NCI-H2196 treated with DMSO at 0.1 percent for 48 hours (cell line): ENCODE data around the gene CPXM2.

Experiments used
- DNase-seq: peaks from one replicate; lab custom pipeline; 2025; ENCODE audit not compliant: unreplicated experiment; lab: John Stamatoyannopoulos, UW

Gene CPXM2

DNA sequence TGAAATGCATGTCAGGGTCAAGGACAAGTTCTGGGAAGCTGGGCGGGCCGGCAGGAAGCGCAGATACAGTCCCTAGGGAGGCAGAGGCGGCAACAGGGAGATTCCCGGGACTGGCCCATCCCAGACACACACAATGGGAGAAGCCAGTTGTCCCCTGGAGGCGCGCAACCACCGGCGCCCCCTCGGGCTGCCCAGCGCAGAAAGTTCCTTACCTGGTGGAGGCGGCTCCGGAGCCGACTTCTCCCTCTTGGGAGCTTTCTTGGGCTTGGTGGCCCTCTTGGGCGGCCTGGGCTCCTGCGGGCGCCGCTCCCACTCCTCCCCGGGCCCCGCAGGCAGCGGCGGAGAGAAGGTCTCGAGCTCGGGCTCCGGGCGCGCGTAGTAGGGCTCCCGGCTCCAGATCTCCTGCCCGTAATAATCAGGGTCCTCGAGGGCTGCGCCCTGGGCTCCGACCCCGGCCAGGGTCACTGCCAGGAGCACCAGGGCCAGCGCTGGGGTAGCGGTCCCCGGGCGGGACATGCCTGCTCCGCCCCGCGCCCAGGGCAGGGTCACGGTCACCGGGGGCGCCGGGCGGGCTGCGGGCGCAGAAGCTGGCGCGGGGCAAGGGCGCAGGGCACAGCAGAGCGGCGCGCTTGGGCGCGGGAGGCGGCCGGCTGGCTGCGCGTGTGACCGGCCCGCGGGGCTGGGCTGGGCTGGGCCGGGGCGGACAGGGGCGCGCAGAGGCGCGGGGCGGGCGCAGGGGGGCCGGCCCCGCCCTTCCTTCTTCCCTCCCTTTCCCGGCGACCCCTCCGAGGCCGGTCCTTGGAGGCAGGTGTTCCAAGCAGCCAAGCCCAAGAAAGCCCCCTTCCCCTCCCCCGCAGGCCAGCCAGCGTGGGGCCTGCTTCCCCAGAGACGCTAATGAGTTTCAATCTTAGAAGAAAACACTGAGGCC lies at the start of gene CPXM2:
Gene CPXM2 (minus strand): TSS at position 664 of the 928 bp plus-strand sequence. CDS start 148 bp downstream, at position 516.
- DNase-seq = no peak

DNA sequence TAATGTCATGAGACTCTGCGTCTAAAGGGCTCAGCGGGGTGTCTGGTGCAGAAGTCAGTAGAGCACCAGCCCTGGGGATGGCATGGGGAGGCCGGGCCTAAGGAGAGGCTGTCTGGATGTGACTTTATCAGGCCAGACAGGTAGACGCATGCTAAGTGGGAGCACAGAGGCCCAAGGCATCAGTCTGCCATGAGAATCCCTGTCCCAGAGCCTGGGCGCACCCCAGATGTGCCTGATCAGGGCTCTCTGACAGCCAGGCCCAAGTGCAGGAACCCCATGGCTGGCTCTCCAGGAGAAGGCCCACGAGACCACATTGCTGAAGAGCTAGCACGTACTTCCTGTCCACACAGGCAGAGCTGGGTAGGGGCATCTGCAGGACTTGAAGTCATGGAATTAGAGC lies 48.0 kb upstream of the CPXM2 start:
- DNase-seq = no peak

DNA sequence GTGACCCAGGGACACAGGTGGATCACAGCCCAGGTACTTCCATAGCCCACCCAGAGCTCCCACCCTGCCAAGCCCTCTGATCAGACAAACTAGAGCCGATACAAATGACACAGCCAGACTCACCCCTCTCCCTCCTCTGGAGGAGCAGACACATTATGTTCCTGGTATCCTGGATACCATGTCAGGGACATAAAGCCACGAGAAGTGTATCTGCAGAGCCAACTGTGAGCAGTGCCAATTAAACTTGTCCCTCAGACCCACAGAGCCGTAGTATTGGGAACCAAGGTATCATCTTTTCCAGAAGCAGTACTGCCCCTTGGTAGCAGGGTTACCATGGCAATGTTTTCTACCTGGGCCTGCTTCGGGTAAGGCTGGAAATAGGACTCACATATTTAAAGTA lies 47.3 kb upstream of the CPXM2 start:
- no peak for DNase-seq

DNA sequence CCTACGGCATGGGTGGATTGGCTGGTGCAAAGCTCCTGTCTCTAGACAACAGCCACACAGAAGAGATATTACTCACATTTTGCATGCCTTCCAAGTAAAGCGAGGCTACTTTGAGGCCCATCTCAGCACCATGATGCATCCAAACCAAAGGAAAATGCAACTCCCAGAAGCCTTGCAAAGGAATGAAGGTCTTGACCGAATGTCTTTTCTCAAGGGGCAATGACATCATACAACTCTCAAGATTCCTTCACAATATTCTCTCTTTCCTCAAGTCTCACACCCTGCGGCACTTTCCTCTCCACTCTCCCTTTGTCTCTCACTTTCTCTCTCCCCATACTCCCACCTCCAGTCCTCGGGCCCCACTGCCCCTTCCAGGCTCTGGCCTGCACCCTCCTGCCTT lies 44.8 kb upstream of the CPXM2 start:
- DNase-seq = no peak

DNA sequence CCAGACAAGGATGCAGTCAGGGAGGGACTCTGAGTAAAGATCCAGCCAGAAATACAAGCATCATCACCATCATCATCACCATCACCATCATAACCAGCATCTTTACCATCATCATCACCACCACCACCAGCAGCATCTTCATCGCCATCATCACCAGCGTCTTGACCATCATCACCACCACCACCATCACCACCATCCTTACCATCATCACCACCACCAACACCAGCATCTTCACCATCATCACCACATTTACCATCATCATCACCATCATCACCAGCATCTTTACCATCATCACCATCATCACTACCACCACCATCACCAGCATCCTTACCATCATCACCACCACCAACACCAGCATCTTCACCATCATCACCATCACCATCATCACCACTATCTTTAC lies 44.1 kb upstream of the CPXM2 start:
- no peak for DNase-seq

DNA sequence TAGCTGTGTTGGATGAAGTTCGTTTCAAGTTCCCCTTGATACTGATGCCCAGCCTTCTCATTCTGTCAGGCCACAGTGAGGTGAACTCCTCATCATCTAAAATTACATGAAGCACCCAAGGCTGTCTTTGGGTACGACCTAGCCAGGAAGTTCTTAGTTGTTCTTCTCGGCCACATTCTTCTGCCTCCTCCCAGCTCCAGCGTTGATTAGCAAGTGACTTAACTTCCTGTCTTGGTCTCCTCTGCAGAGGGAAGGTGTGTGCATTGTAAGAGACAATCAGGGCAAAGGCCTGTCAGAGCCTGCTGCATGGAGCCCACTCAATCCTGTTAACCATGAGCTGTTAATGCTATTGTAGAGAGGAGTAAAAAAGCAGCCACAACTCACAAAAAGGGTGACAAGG lies 43.2 kb upstream of the CPXM2 start:
- DNase-seq = no peak

DNA sequence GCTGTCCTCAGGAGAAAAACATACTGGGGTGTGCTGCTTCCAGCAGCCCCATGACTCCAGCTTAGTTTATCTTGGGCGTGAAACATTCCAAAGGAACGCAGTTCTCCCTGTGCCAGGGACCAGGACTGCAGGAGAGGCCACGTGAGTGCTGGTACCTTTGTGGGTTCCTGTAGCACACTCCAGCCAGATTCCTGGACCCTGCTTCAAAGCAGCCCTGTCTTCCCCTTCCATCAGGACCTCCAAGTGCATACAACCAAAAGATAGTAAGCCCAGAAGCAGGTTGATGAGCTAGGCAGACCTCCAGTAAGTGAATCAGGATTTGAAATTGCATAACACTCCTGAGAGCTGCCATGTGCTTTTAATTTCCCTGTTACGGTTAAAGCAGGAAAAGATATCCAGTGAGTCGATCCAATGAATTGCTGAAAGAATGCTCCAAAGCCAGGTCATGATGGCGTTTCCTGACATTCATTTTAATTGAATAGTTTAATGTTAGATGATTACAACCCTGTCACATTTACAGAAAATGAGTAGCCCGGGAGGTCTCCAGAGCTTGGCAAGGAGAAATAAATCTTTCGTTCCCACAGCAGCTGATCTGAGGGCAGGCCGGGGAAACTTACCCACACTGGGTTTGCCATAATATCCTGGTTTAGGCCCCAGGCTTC lies 38.9 kb upstream of the CPXM2 start:
- no peak for DNase-seq

DNA sequence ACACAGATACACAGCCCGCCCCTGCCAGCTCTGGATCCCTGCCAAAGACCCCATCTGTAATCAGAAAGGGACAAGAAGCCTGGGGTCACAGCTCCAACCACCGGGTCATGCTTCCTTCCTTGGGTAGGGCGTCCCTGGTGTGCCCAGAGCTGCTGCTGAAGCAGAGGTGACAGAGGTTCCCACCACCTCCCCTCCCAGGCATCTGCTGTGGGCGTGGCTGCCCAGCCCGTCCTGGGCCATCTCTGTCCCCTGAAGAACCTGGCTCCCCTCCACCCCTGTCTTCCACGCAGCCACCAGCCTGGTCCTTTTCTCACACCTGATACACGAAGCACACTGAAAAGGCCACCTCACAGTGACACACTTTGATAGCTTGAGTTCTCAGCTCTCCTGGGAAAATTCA lies 38.2 kb upstream of the CPXM2 start:
- DNase-seq = no peak

DNA sequence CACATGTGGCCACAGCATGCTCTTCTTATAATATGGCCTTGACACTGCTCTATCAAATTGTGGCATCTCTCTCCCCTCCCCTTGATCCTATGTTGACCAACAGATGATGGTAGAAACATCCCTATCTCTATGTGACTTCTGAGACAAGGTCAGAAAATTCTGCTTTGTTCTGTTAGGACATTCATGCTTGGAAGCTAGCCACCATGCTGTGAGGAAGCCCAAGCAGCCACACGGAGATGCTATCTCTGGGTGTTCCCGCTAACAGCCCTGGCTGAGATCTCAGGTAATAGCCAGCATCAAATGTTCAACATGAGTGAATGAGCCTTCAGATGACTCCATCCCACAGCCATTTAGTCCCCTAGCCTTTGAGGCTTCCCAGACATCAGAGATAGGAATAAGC lies 36.8 kb upstream of the CPXM2 start:
- DNase-seq = no peak

DNA sequence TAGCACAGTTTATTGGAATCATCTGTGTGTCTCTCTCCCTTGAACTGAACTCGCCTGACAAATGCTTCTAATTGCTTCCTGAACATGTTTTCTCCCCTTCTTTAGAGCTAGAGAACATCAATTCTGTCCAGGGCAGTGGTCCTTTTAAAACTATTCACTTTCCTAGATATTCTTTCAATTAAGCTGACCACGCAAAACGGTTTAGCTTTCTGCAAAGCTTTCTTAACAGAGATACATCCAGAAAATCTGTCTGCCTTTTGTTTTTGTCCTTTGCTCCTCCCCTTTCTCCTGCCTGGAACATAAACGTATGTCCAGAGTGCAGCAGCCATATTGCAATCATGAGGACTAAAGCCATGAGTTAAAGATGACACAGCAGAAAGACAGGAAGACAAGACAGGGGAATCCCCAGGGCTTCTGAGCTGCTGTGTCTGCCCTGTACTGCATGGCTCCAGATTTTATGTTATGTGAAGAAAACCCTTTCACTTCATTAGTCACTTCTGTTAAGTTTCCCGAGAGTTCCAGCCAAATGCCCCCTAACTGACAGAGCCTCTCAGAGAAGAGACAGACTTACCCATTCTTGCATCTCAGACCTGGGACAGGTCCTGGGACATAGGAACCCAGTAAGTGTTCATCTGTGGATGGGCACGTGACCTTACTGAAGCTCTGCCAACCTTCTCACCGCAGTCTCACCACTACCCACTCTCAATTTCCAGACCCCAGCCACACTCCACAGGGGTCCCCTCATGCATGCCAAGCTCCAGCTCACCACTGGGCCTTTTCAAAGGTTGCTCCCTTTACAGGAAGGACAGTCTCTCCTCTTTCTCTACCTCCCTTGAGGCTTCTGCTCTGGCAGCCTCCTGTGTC lies 35.0 kb upstream of the CPXM2 start:
- no peak for DNase-seq

DNA sequence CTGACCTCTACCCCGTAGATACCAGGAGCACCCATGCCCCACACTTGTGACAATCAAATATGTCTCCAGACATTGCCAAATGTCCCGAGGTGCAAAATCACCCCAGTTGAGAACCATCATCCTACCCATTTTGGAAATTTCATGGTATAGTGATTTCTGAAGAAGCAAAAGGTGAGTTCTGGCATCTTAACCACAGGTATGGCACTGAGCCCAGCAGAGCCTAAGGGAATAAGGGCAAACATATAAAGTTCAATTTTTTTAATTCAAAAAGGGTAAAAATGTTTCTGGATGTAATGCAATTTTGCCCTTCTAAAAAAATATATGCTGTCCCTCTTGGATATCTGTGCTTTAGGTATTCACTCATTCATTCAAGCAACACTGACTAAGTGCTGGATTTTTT lies 30.5 kb upstream of the CPXM2 start:
- DNase-seq = no peak

DNA sequence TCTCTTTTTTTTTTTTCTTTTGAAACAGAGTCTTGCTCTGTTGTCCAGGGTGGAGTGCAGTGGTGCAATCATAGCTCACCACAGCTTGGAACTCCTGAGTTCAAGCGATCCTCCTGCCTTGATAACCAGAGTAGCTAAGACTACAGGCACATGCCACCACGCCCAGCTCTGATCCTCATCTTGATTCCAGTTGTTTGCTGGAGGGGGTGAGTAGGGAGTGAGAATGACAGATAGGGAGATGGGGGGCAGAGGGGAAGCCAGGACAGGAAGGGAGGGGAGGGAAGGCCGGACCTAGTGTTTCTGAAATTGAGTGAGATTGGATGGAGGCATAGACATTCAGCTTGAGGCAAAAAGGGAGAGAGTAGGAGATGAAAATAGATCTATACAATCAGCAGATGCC lies 25.2 kb upstream of the CPXM2 start:
- DNase-seq = no peak

DNA sequence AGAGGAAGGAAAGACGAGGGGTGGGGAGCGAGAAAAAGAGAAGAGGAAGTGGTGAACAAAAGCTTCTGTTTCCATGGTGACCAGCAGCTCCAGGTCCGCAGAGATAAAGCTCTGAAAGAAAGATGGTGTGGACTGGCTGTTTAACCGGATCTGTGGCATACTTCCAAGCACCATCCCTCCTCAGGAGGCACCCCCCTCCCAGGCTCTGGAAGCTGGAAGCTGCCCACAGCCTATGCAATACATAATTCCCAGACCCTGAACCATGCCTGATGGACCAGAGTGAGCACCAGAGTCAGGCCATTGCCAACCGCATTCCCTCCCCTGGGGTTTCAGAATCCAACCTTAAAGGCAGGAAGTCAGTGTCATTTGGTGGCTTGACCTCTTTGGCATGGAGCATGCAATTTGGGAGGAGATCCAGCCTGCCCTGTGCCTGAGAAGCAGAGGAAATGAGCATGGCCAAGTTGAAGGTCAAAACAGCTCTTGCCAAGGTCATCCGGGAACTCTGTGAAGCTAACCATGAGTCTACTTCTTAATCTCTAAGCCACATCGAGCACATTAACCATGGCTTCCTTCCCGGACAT lies 22.2 kb upstream of the CPXM2 start:
- DNase-seq = peak; percentile 19

DNA sequence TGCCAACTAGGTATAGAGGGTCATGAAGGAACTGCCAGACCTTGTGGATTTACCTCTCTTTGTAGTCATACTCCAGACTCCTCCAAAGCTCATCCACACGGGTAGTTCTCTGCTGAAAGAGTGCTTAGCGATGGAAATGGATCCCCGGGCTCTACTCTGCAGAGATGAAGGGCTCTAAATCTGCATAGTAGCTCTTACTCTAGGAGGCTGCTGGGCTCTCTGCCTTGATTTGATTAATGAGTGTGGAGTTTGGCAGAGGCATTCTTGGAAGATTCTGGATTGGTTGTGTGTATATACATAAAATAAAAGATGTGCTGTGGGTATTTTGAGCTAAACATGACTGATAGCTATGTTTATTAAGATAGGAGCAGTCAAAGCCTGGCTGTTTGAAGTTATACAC lies 21.3 kb upstream of the CPXM2 start:
- DNase-seq = no peak

DNA sequence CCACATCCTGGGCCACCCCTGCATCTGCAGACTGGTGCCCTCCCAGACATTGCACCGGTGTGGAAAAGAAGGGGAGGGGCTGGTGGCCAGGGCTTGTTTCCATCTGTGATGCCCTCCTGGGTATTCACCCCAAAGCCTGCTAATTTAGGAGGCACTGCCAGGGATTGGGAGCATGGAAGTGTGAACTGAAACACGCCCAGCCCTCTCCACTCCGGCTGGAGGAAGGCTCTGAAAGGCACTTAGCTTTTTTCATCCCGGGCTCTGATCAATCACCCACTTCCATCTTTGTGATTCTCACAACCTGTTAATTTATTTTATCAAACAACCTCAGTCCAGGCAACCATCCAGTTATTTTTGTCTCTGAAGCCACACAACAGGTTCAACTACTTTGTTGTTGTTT lies 20.9 kb upstream of the CPXM2 start:
- no peak for DNase-seq

DNA sequence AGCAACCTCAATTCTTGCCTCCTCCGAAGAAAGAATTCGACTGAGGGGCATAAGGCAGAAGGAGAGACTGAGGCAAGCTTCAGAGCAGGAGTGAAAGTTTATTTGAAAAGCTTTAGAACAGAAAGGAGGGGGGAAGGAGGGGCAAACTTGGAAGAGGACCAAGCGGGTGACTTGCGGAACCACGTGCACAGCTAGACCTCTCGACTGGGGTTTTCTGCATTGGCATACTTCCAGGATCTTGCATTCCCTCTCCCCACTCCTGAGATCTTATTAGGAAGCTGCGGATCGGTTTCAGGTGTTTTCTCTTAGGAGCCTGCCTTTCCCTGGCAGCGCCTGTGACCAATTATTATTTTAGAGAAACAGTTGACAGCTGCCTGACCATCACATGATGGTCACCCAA lies 20.3 kb upstream of the CPXM2 start:
- DNase-seq = no peak

DNA sequence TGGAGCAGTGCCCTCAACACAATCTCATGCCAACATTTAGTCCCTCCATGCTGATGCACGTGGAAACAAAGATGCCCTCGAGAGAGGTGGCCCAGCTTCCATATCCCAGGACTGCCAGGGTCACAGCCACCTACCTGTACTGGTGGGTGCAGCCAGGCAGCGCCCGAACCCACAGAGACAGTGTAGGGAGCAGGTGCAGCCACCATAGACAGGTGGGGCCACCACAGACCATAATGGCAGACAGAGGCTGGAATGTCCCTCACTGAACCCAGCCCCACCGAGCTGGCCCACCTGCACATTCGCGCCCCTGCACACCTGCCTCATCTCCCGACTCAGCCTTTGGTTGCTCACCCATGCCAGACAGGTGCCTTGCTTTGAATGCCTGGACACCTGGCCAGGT lies 18.3 kb upstream of the CPXM2 start:
- no peak for DNase-seq

DNA sequence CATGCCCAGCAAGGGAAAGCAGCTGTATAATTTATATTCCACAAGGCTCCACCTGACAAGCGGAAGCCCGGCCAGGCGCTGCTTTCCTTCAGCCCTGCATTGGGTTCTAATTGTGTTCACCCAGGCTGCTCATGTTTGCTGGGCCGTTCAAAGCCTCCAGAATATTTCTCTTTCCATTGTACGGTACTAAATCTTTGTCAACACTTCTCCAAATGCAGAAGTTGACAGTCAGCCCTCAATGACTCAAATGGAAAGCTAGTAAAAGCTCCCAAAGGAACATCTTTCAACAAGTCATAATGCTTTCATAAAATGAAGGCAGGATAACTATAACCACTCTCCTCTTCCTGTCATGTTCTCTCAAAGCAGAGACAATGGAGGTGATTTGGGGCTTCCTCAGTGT lies 17.8 kb upstream of the CPXM2 start:
- DNase-seq = no peak

DNA sequence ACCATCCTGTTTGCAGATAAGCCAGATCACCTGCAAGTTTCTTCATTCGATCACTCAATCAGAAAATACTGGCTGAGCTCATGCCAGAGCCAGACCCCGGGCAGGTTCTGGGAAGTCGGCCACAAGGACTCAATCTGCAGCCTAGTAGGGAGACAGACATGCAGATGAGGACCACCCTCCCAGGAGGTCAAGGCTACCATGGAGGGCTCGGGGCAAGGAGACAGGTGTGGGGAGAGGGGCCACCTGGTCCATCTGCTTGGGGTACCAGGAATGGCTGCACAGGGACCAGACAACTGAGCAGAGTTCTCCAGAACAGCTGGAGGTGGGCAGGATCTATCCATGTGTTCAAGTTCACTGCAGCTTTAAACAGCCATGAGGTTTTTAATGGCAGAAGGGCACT lies 16.8 kb upstream of the CPXM2 start:
- no peak for DNase-seq

DNA sequence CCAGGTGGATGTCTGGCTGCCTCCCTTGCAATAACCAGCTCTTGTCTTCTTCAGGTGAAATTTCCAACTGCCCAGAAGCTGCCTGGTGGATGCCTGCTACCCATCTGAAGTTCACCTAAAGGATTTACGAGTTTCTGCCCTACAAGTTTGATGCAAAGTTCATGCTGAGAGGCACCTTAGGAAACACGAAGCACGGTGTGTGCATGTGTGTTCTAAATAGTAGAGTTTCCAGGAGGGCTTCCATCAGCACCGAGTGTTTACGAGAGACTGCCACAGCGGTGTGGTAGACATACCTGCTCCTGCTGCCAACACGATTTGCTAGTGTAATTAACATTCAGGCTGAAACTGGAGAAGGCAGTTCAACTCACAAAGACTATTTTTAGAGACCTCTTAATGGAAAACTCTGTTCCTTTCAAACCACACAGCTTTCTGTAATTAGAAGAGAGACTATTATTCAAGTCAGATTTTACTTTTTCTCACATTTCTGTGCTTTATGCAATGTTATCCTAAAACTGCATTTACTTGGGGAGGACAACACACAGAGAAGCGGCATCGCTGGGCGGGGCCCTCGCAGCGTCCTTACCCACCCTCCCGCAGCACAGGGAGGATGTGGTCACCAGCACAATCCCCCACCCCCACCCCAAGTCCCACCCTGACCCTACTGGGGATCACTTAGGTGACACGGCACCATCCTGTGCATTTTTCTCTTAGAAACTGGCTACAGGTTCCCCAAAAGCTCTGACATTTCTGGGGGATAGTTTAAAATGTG lies 15.5 kb upstream of the CPXM2 start:
- no peak for DNase-seq

DNA sequence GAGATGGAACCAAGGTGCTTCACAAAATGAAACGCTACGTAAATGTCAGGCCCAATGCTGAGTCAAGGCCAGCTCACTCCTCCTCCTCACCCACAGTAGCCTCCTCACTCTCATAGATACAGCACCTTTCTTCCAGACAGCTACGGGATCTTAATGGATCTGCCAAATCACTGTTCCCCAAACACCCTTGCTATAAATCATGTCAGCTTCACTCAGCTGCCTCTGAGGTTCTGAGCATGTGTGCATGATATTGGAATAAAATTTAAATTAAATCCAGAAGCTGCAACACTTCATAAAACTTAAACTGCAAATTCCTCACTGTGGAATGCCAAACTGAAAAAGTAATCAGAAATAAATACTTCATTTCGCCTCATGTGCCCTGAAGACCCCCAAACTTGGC lies 14.7 kb upstream of the CPXM2 start:
- DNase-seq = no peak
